IPS DF 6.9 (cell line): Measurements from ENCODE around the gene HSPA12B.
A peak's percentile ranks its signal among the peaks of the same experiment; 100 is the strongest.
"Not testable (repeated sequence)": the region's sequence is repeated elsewhere in the genome, so short reads cannot be mapped to it uniquely, and the experiment has no call there.

Experiments
- DNase-seq: peaks from one replicate; pipeline ENCODE4 v3.0.0-alpha.2; 2013; ENCODE audit warnings: low read depth, low spot score
- H3K27ac ChIP-seq: one replicate; pipeline ENCODE4 v1.5.1; 2013; ENCODE audit warnings: low read length, control low read depth
- H3K27me3 ChIP-seq: 2 replicates; pipeline ENCODE4 v1.6.1; 2013; ENCODE audit warnings: mild to moderate bottlenecking, low read length; ENCODE audit not compliant: control insufficient read depth, insufficient read depth
- H3K36me3 ChIP-seq: 2 replicates; pipeline ENCODE4 v1.6.1; 2013; ENCODE audit warnings: low read length; ENCODE audit not compliant: control insufficient read depth, insufficient read depth
- H3K4me1 ChIP-seq: 2 replicates; pipeline ENCODE4 v1.6.1; 2013; ENCODE audit warnings: low read length; ENCODE audit not compliant: control insufficient read depth, insufficient read depth
- H3K4me3 ChIP-seq: 2 replicates; pipeline ENCODE4 v1.5.1; 2013; ENCODE audit warnings: mild to moderate bottlenecking, low read length
- H3K9me3 ChIP-seq: 2 replicates; pipeline ENCODE4 v1.6.1; 2013; ENCODE audit warnings: low read length, inconsistent platforms; ENCODE audit not compliant: control insufficient read depth, insufficient read depth
- WGBS: extraction: QIAGEN DNeasy Blood & Tissue Kit; methylation state at CpG from one replicate; pipeline ENCODE4 v1.1.7; 2013; ENCODE audit warnings: mixed read lengths, missing lambda C conversion rate; ENCODE audit not compliant: insufficient read length, insufficient coverage; 5-methylcytosine and 5-hydroxymethylcytosine counted together

HSPA12B gene

DNA sequence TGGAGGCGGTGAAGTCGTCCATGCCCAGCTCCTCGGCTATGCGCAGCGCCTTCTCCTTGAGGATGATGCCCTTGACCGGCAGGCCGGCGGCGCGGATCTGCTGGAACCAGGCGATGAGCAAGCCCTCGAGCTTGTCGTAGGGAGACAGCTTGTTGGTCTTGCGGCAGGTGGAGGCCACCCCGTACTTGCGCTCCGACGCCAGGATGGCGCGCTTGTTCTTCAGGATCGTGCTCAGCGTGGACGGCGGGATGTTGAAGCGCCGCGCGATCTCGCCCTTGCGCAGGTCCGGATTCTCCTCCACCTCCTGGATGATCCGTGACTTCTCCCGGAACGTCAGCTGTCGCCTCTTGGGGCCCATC is 53.6 kb downstream of the HSPA12B start:
- no CpG with 5 or more reads among the region's 35 CpGs for WGBS
- Histone ChIP-seq H3K4me3 (peak overlapping the region; percentile 50; the same call in 1 of the 2 replicates), H3K27ac (no peak overlapping the region), H3K27me3 (no peaks in the 10 kb centered on the region), H3K36me3 (0 out of 2 replicates have a peak, but pooled peaks cover 3% of the 10 kb centered on the region), H3K4me1 (peaks cover 4% of the 10 kb centered on the region), H3K9me3 (no peaks in the 10 kb centered on the region)
- DNase-seq: no peak

DNA sequence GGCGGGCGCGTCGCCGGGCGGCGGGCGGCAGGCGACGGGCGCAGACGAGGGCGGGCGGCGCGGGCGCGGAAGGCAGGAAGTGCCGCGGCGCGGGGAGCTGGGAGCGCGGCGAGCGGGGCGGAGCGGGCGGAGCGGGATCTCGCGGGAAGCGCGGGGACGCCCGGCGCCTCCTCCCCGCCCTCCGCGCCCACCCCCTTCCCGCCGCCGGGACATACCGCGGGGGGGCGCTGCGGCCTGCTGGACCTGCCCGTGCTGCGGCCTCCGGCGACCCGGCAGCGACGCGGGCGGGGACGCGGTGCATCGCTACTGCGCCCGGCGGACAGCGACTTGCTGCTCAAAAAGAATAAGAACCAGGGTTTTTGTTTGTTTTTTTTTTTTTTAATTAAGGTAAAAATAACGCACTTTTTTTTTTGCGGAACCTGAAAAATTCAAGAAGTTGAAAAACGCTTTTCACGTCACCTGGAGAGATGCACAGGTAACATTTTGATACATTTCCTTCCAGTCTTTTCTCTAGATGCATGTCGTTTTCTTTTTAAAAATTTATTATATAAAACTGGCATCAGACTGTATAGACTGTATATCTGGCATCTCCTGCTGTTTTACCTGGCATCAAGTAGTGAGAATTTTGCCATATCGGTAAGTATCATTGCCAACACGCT is 54.3 kb downstream of the HSPA12B start, which contains the start of gene CENPB:
TSS of gene CENPB (minus strand) at position 76 of the 659 bp plus-strand sequence. CDS start 257 bp downstream, outside the sequence.
- no peak for DNase-seq
- Histone ChIP-seq H3K27me3 (no peaks in the 10 kb centered on the region; the same call in 1 of the 2 replicates), H3K9me3 (no peaks in the 10 kb centered on the region), H3K36me3 (0 out of 2 replicates have a peak, but pooled peaks cover 3% of the 10 kb centered on the region), H3K4me1 (peaks cover 4% of the 10 kb centered on the region), H3K27ac (no peak within 1 kb of the TSS), H3K4me3 (peak within 1 kb of the TSS; percentile 50; the same call in 1 of the 2 replicates)
- no CpG with 5 or more reads among the region's 70 CpGs for WGBS

- H3K9me3 ChIP-seq: no peaks in the 10 kb centered on the region
- H3K4me1 ChIP-seq: peaks cover 4% of the 10 kb centered on the region
- DNase-seq: no peak
- H3K36me3 ChIP-seq: 0 out of 2 replicates have a peak, but pooled peaks cover 3% of the 10 kb centered on the region
- no peaks in the 10 kb centered on the region; the same call in 1 of the 2 replicates for H3K27me3 ChIP-seq
- WGBS: no CpG with 5 or more reads among the region's 5 CpGs
- no peak overlapping the region for H3K27ac ChIP-seq
- H3K4me3 ChIP-seq: no peak overlapping the region
These were observed 55.0 kb downstream of the HSPA12B start for GRCh38 chr20:3787324-3788014.

DNA sequence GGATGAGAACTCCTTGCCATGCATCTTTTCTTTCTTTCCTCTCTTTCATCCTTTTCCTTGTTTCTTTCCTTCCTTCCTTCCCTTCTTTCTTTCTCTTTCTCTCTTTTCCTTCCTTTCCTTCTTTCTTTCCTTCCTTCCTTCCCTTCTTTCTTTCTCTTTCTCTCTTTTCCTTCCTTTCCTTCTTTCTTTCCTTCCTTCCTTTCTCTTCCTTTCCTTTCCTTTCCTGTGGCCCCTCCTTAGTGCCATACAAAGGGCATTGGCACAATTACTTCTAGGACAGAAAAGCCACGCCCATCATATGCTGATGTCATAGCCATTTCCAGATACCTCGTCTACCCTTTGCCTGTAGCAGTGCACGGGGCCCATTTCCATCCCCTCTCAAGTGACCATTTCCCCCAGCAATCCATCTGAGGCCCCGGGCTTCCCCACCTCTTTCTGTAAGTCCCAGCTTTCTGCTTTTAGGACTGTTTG is 56.2 kb downstream of the HSPA12B start:
- Histone ChIP-seq H3K36me3 (0 out of 2 replicates have a peak, but pooled peaks cover 3% of the 10 kb centered on the region), H3K9me3 (no peaks in the 10 kb centered on the region), H3K4me1 (peaks cover 4% of the 10 kb centered on the region), H3K4me3 (no peak overlapping the region), H3K27me3 (no peaks in the 10 kb centered on the region; the same call in 1 of the 2 replicates), H3K27ac (no peak overlapping the region)
- no peak for DNase-seq
- no CpG with 5 or more reads among the region's 4 CpGs for WGBS

- H3K27ac ChIP-seq, H3K4me3 ChIP-seq, H3K9me3 ChIP-seq, DNase-seq, H3K4me1 ChIP-seq, H3K36me3 ChIP-seq, H3K27me3 ChIP-seq: not testable (repeated sequence)
- no CpG with 5 or more reads among the region's 4 CpGs for WGBS
These were observed 56.7 kb downstream of the HSPA12B start for GRCh38 chr20:3789201-3789600.

GRCh38 chr20:3794168-3794567 is 61.7 kb downstream of the HSPA12B start:
- not testable (repeated sequence) for H3K4me1 ChIP-seq, H3K27ac ChIP-seq, H3K27me3 ChIP-seq, H3K36me3 ChIP-seq, H3K9me3 ChIP-seq, H3K4me3 ChIP-seq, DNase-seq
- no CpG with 5 or more reads among the region's 3 CpGs for WGBS

DNA sequence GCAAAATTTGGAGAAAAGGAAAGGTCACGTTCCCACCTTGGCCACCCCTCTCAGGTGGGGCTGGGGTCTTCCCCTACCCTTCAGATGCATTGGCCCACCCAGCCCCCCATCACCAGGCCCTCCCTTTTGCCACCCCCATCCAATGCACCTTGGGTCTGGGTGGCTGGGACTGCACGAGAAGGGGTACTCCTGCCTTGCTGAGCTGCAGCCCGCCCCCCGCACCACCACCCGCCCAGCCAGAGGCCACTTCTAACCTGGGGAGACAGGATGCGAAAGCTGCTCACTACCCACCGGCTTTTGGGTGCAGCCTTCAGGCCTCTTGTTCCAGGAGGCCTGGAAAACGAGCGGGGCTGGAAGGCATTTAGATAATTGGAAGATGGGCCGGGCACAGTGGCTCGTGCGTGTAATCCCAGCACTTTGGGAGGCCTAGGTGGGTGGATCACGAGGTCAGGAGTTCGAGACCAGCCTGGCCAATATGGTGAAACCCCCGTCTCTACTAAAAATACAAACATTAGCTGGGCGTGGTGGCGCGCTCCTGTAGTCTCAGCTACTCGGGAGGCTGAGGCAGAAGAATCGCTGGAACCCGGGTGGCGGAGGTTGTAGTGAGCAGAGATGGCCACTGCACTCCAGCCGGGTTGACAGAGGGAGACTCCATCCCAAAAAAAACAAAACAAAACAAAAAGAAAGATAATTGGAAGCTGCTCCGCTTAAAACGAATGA is 62.4 kb downstream of the HSPA12B start:
- Histone ChIP-seq H3K4me1 (peaks cover 9% of the 10 kb centered on the region), H3K27me3 (no peaks in the 10 kb centered on the region; the same call in 1 of the 2 replicates), H3K9me3 (no peaks in the 10 kb centered on the region), H3K36me3 (no peaks in the 10 kb centered on the region), H3K4me3 (no peak overlapping the region; the same call in 1 of the 2 replicates), H3K27ac (no peak overlapping the region)
- no peak for DNase-seq
- no CpG with 5 or more reads among the region's 25 CpGs for WGBS

GRCh38 chr20:3795511-3796468 is 63.3 kb downstream of the HSPA12B start, which contains the start of gene CDC25B:
CDC25B (plus strand) TSS chr20:3796310; CDS start chr20:3796532, 222 bp downstream.
- Histone ChIP-seq H3K9me3 (no peaks in the 10 kb centered on the region), H3K4me3 (peak within 1 kb of the TSS; percentile 50), H3K4me1 (peaks cover 14% of the 10 kb centered on the region), H3K27me3 (no peaks in the 10 kb centered on the region; the same call in 1 of the 2 replicates), H3K36me3 (no peaks in the 10 kb centered on the region), H3K27ac (no peak within 1 kb of the TSS)
- DNase-seq: no peak
- WGBS: no CpG with 5 or more reads among the region's 69 CpGs

GRCh38 chr20:3796477-3797225 is 64.2 kb downstream of the HSPA12B start:
- Histone ChIP-seq H3K36me3 (peaks cover 5% of the 10 kb centered on the region), H3K4me1 (peaks cover 14% of the 10 kb centered on the region), H3K27me3 (no peaks in the 10 kb centered on the region), H3K9me3 (no peaks in the 10 kb centered on the region), H3K4me3 (peak overlapping the region; percentile 50), H3K27ac (no peak overlapping the region)
- DNase-seq: no peak
- no CpG with 5 or more reads among the region's 33 CpGs for WGBS
